Measurements from ENCODE around the gene SPR.

Gene SPR

GRCh38 chr2:72934683-72935610 lies 47.7 kb downstream of the SPR start:
- H3K27ac ChIP-seq (ENCODE audit: poor library complexity, severe bottlenecking), result no peak overlapping the region
- peaks cover 5% of the 10 kb centered on the region for H3K4me1 ChIP-seq (ENCODE audit: insufficient read depth, poor library complexity, severe bottlenecking)
- DNase-seq (ENCODE audit: low spot score), result no peak
- TF ChIP-seq CTCF (IDR thresholded peaks at IDR 0.05; ENCODE audit: poor library complexity, severe bottlenecking), result peak; percentile 13
- no peaks in the 10 kb centered on the region for H3K36me3 ChIP-seq (ENCODE audit: low read depth)
- peak; percentile 65 for ATAC-seq (ENCODE audit: low read depth)
- no peak overlapping the region for H3K4me3 ChIP-seq (ENCODE audit: severe bottlenecking)
- H3K9me3 ChIP-seq (ENCODE audit: severe bottlenecking), result no peaks in the 10 kb centered on the region
- no peaks in the 10 kb centered on the region for H3K27me3 ChIP-seq (ENCODE audit: insufficient read depth, poor library complexity, severe bottlenecking)

DNA sequence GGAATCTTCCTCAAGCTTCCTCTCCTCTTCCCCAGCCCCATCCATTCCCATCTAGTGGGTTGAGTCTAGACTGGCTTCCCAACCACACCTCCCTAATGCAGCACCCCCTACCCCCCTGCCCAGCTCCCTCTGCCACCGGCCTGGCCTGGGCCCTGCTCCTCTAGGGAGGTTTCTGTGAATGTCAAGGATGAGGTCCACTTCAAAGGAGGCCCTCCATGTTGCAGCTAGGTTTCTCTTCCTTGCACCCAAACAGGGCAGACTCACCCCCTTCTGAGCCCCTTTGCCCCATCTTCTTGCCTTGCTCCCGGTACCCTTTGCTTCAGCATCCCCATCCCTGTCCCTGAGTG lies 48.4 kb downstream of the SPR start:
- ATAC-seq (ENCODE audit: low read depth), result no peak
- no peak for TF ChIP-seq CTCF (IDR thresholded peaks at IDR 0.05; ENCODE audit: poor library complexity, severe bottlenecking)
- no peaks in the 10 kb centered on the region for H3K27me3 ChIP-seq (ENCODE audit: insufficient read depth, poor library complexity, severe bottlenecking)

GRCh38 chr2:72936660-72937355 lies 49.6 kb downstream of the SPR start:
- ATAC-seq (ENCODE audit: low read depth), result no peak
- no peaks in the 10 kb centered on the region for H3K27me3 ChIP-seq (ENCODE audit: insufficient read depth, poor library complexity, severe bottlenecking)
- TF ChIP-seq CTCF (IDR thresholded peaks at IDR 0.05; ENCODE audit: poor library complexity, severe bottlenecking), result no peak

More for the DNA sequence above, 48.4 kb downstream of the SPR start:
- no peak overlapping the region for H3K27ac ChIP-seq (ENCODE audit: poor library complexity, severe bottlenecking)
- no peaks in the 10 kb centered on the region for H3K9me3 ChIP-seq (ENCODE audit: severe bottlenecking)
- peaks cover 5% of the 10 kb centered on the region for H3K4me1 ChIP-seq (ENCODE audit: insufficient read depth, poor library complexity, severe bottlenecking)
- no peak overlapping the region for H3K4me3 ChIP-seq (ENCODE audit: severe bottlenecking)
- H3K36me3 ChIP-seq (ENCODE audit: low read depth), result no peaks in the 10 kb centered on the region
- no peak for DNase-seq (ENCODE audit: low spot score)

DNA sequence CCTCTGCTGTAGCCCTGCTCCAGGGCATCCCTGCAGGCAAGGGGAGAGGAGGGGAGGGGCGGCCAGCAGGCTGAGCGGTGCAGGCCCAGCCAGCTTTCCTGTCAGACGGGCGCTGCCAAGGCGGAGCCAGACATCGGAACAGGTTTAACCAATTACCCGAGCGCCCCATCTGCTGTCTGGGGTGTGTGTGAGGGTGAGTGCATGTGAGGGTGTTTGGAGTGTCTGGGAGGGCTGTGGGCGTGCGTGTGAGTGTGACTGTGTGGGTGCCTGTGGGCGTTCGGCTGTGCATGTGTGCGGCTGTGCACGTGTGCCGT lies 50.1 kb downstream of the SPR start:
- peak; percentile 13; the same call in 2 of the 3 replicates for ATAC-seq (ENCODE audit: low read depth)
- H3K9me3 ChIP-seq (ENCODE audit: severe bottlenecking), result no peaks in the 10 kb centered on the region

More at GRCh38 chr2:72936660-72937355, 49.6 kb downstream of the SPR start:
- H3K27ac ChIP-seq (ENCODE audit: poor library complexity, severe bottlenecking), result no peak overlapping the region
- no peaks in the 10 kb centered on the region for H3K9me3 ChIP-seq (ENCODE audit: severe bottlenecking)
- no peak overlapping the region for H3K4me3 ChIP-seq (ENCODE audit: severe bottlenecking)
- H3K4me1 ChIP-seq (ENCODE audit: insufficient read depth, poor library complexity, severe bottlenecking), result no peaks in the 10 kb centered on the region
- DNase-seq (ENCODE audit: low spot score), result no peak
- H3K36me3 ChIP-seq (ENCODE audit: low read depth), result no peaks in the 10 kb centered on the region

More for the DNA sequence above, 50.1 kb downstream of the SPR start:
- no peaks in the 10 kb centered on the region for H3K36me3 ChIP-seq (ENCODE audit: low read depth)
- no peak for DNase-seq (ENCODE audit: low spot score)
- H3K27me3 ChIP-seq (ENCODE audit: insufficient read depth, poor library complexity, severe bottlenecking), result no peaks in the 10 kb centered on the region
- no peak for TF ChIP-seq CTCF (IDR thresholded peaks at IDR 0.05; ENCODE audit: poor library complexity, severe bottlenecking)
- H3K27ac ChIP-seq (ENCODE audit: poor library complexity, severe bottlenecking), result no peak overlapping the region
- no peak overlapping the region for H3K4me3 ChIP-seq (ENCODE audit: severe bottlenecking)
- no peaks in the 10 kb centered on the region for H3K4me1 ChIP-seq (ENCODE audit: insufficient read depth, poor library complexity, severe bottlenecking)
